Colonic mucosa (tissue), 4 donors: ENCODE measurements around the gene CDK7. TPM values are rescaled to one million over a fixed set of nuclear protein-coding genes. Genes with fewer than 3 reads are reported as not detected.

ENCODE experiments used
- DNase-seq: peaks from one replicate; pipeline ENCODE4 v3.0.0-alpha.2; 2020
- H3K27ac ChIP-seq: fragments of 200-600 bp; one replicate; pipeline ENCODE4 v1.8.0; 2021
- H3K27me3 ChIP-seq: fragments of 200-600 bp; one replicate; pipeline ENCODE4 v1.8.0; 2021
- H3K36me3 ChIP-seq: fragments of 200-600 bp; one replicate; pipeline ENCODE4 v1.8.0; 2021
- H3K4me1 ChIP-seq: fragments of 200-600 bp; one replicate; pipeline ENCODE4 v1.8.0; 2021; ENCODE audit warnings: mild to moderate bottlenecking
- H3K4me3 ChIP-seq: fragments of 200-600 bp; one replicate; pipeline ENCODE4 v1.8.0; 2021
- H3K9ac ChIP-seq, 2 donors: one replicate each; pipeline ENCODE4 v1.7.0; 2013; ENCODE audit warnings: control low read depth in 2 of 2, low read depth in 2 of 2, low read length in 2 of 2
- H3K9me3 ChIP-seq: fragments of 200-600 bp; one replicate; pipeline ENCODE4 v1.8.0; 2021
- intact Hi-C: fragments of 100-400 bp; cut with DNase I; formaldehyde crosslinking; loops from one replicate; pipeline ENCODE4 v1.14.1; 2022
- total RNA-seq, 2 donors: library from RNA; stranded (reverse); fragmentation: NEBNext Ultra II Directional in 1 of 2; extraction: Animal tissue kit (Norgen Biotek cat#: 25700) in 1 of 2; gene quantifications; one replicate each; pipeline ENCODE4 v1.2.1, GENCODE V29; 2021
- TF ChIP-seq, protein P1 (sequence below): fragments of 200-600 bp; IDR thresholded peaks from one replicate; pipeline ENCODE4 v1.8.0; 2022; ENCODE audit warnings: antibody characterized with exemption, mild to moderate bottlenecking
- donor health status: healthy.
- donor health status: DM: no; HTN: no; CAD: no.
- donor health status: DM: no; HTN: no; CAD: no.

The CDK7 gene
- total RNA-seq, 2 donors from 2014 or later = 21.9 to 35.4 TPM

DNA sequence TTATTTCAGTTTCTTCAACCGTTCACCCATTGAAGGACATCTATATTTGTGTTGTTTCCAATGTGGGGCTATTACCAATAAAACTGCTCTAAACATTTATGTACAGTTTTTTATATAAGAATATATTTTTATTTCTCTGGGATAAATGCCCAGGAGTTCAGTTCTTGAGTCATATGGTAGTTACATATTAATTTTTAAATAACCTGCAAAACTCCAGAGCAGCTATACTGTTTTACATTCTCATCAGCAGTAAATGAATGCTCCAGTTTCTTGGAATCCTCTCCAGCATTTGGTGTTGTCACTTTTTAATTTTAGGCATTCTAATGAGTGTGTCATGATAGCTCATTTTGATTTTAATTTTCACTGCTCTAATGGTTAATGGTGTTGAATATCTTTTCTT, 36.2 kb downstream of the CDK7 start:
- Histone ChIP-seq H3K4me1 (no peaks in the 10 kb centered on the region), H3K9me3 (no peaks in the 10 kb centered on the region), H3K27ac (no peak overlapping the region), H3K9ac (no peak overlapping the region), H3K4me3 (no peak overlapping the region), H3K36me3 (no peaks in the 10 kb centered on the region), H3K27me3 (no peaks in the 10 kb centered on the region)
- DNase-seq = no peak
- intact Hi-C loops = no loop called here
- TF ChIP-seq, protein P1, sequence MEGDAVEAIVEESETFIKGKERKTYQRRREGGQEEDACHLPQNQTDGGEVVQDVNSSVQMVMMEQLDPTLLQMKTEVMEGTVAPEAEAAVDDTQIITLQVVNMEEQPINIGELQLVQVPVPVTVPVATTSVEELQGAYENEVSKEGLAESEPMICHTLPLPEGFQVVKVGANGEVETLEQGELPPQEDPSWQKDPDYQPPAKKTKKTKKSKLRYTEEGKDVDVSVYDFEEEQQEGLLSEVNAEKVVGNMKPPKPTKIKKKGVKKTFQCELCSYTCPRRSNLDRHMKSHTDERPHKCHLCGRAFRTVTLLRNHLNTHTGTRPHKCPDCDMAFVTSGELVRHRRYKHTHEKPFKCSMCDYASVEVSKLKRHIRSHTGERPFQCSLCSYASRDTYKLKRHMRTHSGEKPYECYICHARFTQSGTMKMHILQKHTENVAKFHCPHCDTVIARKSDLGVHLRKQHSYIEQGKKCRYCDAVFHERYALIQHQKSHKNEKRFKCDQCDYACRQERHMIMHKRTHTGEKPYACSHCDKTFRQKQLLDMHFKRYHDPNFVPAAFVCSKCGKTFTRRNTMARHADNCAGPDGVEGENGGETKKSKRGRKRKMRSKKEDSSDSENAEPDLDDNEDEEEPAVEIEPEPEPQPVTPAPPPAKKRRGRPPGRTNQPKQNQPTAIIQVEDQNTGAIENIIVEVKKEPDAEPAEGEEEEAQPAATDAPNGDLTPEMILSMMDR = no peak

DNA sequence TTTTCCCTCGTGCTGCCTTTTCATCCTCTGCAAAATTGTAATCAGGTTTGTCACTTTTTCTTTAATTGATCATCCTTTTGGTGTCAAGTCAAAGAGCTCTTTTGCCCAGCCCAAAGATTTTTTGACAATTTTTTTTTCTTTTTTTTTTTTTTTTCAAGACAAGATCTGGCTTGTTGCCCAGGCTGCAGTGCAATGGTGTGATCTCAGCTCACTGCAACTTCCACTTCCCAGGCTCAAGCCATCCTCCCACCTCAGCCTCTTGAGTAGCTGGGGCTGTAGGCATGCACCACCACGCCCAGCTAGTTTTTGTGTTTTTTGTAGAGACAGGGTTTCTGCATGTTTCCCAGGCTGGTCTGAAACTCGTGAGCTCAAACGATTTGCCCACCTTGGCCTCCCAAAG, 36.7 kb downstream of the CDK7 start:
- no peak overlapping the region for H3K4me3 ChIP-seq
- no peaks in the 10 kb centered on the region for H3K36me3 ChIP-seq
- H3K27ac ChIP-seq = no peak overlapping the region
- no peaks in the 10 kb centered on the region for H3K9me3 ChIP-seq
- intact Hi-C loops = no loop called here
- TF ChIP-seq, protein P1 = no peak
- no peaks in the 10 kb centered on the region for H3K4me1 ChIP-seq
- no peak overlapping the region for H3K9ac ChIP-seq
- DNase-seq = peak; percentile 31
- H3K27me3 ChIP-seq = no peaks in the 10 kb centered on the region

DNA sequence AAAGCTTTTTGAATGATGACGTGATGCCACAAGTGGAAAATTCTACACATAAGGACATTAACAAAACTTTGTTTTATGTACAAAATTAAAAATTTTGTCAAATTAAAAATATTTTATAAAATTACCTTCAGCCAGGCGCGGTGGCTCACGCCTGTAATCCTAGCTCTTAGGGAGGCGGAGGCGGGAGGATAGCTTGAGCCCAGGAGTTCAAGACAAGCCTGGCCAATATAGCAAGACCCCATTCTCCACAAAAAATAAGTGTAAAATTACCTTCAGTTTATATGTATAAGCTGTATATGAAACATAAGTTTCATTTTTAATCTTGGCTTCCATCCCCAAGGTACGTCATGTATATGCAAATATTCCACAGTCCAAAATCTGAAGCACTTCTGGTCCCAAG, 40.9 kb downstream of the CDK7 start:
- H3K27me3 ChIP-seq = no peaks in the 10 kb centered on the region
- no peak overlapping the region for H3K4me3 ChIP-seq
- TF ChIP-seq, protein P1 = no peak
- H3K9ac ChIP-seq = no peak overlapping the region
- H3K4me1 ChIP-seq = no peaks in the 10 kb centered on the region
- DNase-seq = no peak
- H3K27ac ChIP-seq = no peak overlapping the region
- H3K36me3 ChIP-seq = no peaks in the 10 kb centered on the region
- intact Hi-C loops = no loop called here
- no peaks in the 10 kb centered on the region for H3K9me3 ChIP-seq

DNA sequence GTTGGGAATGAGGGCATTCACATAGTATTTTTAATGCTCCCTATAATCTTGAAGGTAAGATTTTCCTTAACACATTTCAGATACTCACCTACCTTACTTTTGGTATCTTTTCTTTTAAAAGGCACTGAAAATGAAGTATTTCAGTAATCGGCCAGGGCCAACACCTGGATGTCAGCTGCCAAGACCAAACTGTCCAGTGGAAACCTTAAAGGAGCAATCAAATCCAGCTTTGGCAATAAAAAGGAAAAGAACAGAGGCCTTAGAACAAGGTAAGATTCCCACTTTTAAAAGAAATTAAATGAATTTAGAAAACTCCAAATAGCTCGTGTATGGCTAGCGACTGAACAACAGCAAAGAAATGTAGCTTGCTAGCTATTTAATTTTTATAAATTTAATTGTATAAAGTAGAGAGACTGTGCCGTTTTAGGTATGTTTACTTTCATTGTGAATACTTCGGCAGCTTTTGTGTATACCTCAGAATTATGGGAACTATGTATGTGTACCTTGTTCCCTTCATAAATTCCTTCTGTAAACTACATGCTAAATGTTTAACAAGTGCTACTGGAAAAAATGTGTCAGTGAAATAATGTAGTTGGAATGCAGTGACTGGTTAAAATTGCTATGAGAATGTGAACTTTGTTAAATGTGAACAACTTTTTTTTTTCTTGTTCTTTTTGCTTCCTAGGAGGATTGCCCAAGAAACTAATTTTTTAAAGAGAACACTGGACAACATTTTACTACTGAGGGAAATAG, 41.9 kb downstream of the CDK7 start:
- no peaks in the 10 kb centered on the region for H3K9me3 ChIP-seq
- H3K27me3 ChIP-seq = no peaks in the 10 kb centered on the region
- DNase-seq = no peak
- TF ChIP-seq, protein P1 = no peak
- no peaks in the 10 kb centered on the region for H3K36me3 ChIP-seq
- no peaks in the 10 kb centered on the region for H3K4me1 ChIP-seq
- H3K4me3 ChIP-seq = no peak overlapping the region
- intact Hi-C loops = no loop called here
- peak overlapping the region; percentile 38 for H3K27ac ChIP-seq
- no peak overlapping the region for H3K9ac ChIP-seq

DNA sequence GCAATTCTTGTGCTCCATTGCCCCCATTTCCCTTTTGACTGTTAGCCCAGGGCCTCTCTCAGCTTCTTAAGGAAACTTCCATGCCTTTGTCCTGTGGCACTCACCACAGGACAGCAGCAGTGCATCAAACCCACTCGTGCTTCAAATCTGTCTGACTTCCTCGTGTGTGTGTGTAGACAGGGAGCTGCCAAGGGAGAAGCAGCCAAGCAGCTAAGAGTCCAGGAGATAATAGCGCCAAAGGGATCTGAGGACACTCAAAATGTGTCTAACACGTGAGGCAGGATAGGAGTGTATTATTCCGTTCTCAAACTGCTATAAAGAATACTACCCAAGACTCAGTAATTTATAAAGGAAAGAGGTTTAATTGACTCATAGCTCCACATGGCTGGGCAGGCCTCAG, 44.8 kb downstream of the CDK7 start:
- H3K27ac ChIP-seq = no peak overlapping the region
- no peak overlapping the region for H3K4me3 ChIP-seq
- no peak for DNase-seq
- H3K36me3 ChIP-seq = no peaks in the 10 kb centered on the region
- no peak overlapping the region for H3K9ac ChIP-seq
- H3K27me3 ChIP-seq = no peaks in the 10 kb centered on the region
- H3K9me3 ChIP-seq = no peaks in the 10 kb centered on the region
- intact Hi-C loops = no loop called here
- no peaks in the 10 kb centered on the region for H3K4me1 ChIP-seq
- TF ChIP-seq, protein P1 = no peak
